Hematopoietic multipotent progenitor cell treated with erythropoietin and hydrocortisone succinate and interleukin-3 and kit ligand, for 6 days (in vitro differentiated cells): ENCODE results near the gene GOLGA2.
A peak's percentile ranks its signal among the peaks of the same experiment; 100 is the strongest.
"Not testable (repeated sequence)": the region's sequence is repeated elsewhere in the genome, so short reads cannot be mapped to it uniquely, and the experiment has no call there.

Experiments
- DNase-seq: peaks from one replicate; pipeline ENCODE4 v3.0.0-alpha.2; 2015

The GOLGA2 gene

DNA sequence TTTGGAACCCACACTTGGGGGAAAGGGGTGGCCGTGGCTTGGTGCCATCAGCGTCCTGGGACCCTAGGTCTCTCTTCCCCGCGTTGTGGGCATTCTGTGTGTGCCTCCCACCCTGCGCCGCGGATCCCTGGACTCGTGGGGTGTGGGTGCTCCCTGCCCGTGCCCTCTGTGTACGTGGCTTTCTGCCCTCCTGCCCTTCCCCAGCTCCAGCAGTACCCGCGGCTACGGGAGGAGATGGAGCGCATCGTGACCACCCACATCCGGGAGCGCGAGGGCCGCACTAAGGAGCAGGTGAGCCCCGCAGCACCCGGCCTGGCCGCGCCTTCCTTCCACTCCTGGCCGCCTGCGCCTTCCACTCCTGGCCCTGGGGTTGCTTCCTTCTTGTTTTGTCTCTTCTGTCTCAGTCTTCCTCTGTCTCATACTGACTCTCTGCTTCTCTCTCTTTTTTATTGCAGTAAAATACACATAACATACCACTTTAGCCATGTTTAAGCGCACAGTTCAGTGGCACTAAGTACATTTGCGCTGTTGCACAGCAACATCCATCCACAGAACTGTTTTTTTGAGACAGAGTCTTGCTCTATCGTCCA lies 41.9 kb downstream of the GOLGA2 start:
- DNase-seq: no peak

GRCh38 chr9:128232528-128233428 lies 43.0 kb downstream of the GOLGA2 start:
- DNase-seq: no peak

- no peak for DNase-seq
Measured at GRCh38 chr9:128231638-128232527, 43.9 kb downstream of the GOLGA2 start.

GRCh38 chr9:128230897-128231296 lies 44.9 kb downstream of the GOLGA2 start:
- not testable (repeated sequence) for DNase-seq

- DNase-seq: no peak
Measured at GRCh38 chr9:128226412-128226801, 49.4 kb downstream of the GOLGA2 start.

DNA sequence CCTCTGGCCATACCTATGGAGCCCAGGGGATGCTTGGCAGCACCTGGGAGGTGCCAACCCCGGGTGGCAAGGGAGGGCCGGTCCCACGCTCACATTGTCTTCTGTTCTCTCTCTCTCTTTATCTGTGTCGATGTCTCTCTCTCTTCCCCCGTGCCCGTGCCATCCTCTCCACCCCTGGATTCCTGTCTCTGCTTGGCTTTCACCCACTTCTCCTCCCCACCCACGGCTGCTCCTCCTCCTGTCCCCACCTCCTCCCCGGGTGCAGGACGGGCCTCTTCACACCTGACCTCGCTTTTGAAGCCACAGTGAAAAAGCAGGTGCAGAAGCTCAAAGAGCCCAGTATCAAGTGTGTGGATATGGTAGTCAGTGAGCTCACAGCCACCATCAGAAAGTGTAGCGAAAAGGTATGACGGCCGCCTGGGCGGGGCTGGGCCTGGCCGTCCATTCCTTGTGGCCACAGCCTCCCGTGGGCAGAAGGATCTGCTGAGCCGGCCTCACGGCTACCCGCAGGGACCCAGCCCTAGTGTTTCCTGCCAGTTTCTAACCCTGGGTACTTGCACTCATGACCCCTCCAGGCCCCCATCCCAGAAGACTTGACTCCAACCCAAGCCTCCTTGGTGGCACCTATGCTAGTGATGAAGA lies 49.9 kb downstream of the GOLGA2 start:
- DNase-seq: no peak

- no peak for DNase-seq
Measured at GRCh38 chr9:128224877-128225276, 50.9 kb downstream of the GOLGA2 start.

DNA sequence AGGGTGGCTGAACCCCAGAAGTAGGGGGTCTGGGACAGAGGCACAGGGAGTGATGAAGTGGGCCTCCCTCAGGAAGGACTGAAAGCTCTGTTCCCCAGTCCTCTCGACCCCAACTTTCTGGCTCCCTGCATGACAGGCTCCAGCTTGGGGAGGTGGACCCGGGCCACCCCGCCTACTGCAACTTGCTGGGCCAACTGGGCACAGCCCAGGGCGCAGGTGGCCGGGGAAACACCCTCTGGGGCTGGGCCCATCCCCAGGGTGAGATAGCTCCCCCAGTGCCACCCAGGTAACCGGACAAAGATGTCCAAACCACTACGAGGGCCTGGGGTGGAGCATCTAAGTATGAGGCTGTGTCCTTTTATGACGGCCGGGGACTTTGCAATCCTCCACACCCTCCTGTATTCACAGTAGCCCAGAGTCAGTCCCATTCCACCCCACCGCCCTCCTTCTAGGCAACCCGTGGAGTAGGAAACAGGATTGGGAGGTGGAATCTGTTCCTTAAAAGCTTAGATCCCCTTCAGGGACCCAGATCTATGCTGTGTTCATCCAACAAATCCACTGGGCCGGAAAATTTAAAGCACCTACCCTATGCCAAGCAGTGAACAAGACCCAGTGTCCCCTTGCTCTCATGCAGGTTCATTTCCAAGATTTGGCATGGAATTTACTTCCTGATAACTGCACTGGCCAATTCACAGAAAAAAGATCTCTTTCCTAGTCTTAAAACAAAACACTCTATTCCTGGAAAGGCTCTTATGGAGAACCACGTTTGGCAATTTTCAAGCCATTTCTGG lies 52.7 kb downstream of the GOLGA2 start:
- no peak for DNase-seq

DNA sequence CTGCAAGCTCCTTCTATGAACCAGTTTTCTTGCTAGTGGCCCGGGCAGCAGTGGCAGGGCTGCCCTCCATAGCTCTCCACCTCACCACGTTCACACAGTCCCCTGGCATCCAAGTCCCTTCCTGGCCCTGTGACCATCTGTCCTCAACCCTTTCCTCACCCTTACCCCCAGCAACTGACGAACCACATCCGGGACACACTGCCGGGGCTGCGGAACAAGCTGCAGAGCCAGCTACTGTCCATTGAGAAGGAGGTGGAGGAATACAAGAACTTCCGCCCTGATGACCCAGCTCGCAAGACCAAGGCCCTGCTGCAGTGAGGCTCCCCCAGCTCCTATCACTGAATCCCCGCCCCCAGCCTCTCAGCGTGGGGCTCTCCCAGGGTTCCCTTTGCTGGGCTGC lies 53.8 kb downstream of the GOLGA2 start:
- no peak for DNase-seq

GRCh38 chr9:128219831-128220230 lies 56.0 kb downstream of the GOLGA2 start:
- no peak for DNase-seq

- peak; percentile 98 for DNase-seq
Measured at GRCh38 chr9:128218518-128219389, 57.1 kb downstream of the GOLGA2 start.

GRCh38 chr9:128218172-128218517 lies 57.7 kb downstream of the GOLGA2 start:
- DNase-seq: no peak

DNA sequence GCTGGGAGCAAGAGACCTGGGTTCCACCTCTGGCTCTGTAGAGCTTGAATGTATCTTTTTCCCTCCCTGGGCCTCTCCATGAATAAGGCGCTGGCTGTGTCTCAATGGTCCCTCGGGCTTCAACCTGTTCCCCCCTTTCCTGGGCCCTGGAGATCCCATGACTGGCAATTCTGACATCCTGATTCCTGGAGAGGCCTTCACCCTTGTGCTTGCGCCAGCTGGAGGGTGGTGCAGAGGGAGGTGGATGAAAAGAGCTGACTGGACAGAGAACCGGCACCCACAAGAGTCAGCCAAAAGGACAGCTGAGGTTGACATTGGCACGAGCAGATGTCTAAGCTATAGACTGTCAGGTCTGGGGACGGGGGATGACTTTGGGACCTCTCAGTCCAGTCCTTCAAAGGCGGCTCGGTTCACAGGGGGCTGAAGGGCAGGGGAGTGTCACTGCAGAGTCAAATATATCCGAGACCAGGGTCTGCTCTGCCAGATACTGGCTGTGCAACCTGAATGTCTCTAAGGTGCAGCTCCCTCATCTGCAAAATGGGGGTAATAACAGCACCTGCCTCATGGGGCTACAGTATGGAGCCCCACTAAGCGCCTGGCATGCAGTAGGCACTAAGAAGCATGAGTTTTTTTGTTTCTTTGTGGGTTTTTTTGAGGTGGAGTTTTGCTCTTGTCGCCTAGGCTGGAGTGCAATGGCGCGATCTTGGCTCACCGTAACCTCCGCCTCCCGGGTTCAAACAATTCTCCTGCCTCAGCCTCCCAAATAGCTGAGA lies 58.8 kb downstream of the GOLGA2 start:
- DNase-seq: no peak

DNA sequence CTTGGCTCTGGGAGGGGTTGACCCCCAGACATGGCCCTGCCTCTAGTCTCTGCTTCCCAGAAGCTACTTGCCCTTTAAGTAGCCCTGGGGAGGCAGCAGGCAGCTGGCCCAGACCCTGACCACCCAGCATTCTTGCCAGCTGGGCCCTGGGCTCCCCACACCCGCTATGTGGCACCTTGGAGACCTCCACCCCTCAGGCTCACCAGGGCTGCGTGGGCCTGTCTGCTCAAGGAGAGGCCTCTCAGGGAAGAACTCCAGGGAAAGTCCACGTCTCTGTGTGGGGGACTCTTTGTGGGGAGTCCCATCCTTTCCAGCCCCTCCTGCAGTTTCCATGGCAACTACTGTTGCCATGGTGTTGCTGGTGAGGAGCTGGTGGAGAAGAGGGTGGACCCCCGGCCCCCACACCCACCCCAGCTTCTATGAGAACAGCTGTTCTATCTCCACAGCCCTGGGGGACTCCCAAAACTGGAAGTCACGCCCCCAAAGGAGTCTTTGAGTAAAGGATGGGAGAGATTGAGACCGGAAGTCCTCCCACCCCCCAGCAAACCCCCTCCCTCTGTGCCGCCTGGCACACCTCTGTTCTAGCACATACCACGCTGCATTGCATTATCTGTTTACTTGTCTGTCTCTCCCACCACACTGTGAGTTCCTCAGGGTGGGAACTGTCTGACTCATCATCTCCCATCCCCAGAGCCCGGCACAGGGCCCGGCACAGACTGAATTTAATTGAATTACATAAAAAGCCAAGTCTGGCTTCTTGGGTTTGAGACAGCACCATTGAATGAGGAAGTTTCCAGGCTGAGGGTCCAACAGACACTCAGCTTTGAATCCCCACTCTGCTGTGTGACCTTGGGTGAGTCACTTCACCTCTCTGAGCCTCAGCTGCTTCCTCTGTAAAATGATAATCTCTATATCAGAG lies 60.1 kb downstream of the GOLGA2 start:
- no peak for DNase-seq

DNA sequence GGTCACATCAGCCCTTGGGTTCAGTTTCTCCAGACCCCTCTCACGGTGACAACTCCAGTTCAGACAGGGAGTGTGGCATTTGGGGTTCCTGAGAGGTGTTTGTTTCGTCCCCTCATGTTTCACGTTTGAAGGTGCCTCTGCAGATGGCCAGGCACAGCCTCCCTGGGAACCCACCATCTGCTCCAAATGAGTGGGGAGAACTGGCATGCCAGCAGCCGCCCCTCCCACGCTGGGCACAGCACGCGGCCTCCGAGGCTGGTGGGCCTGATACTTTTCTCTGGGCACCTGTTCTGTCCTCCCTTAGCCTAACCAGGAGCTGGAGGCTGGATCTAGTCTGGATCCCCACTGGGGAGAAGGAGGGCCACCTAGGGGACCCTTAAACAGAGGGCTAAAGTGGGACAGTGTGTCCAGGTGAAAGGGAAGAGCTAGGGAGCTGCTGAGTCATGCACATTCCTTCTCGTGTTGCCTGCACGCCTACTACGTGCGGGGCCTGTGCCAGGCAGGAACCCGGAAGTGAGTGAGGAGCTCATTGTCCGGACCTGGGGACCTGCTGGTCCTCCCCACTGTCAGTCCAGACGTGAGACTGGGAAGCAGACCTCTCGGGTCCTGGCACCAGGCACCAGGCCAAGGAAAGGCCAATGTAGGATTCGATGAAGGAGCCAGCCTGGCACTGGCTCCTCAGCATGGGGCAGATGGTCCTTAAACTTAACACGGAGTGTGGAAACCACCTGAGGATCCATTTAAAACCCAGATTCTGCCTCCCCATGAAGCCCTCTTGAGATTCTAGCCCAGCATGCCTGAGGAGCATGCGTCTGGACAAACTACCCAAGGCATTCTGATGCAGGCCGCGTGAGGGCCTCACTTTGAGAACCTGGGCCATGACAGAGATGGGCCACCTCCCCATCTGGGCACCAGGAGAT lies 61.0 kb downstream of the GOLGA2 start:
- DNase-seq: no peak

GRCh38 chr9:128213746-128214497 lies 61.9 kb downstream of the GOLGA2 start:
- no peak for DNase-seq

GRCh38 chr9:128211981-128212281 lies 63.9 kb downstream of the GOLGA2 start:
- no peak for DNase-seq
